Breast epithelium (tissue), 4 donors: ENCODE measurements around the gene ADGRV1. TPM values are rescaled to one million over a fixed set of nuclear protein-coding genes. Genes with fewer than 3 reads are reported as not detected.
"Not testable (repeated sequence)": the region's sequence is repeated elsewhere in the genome, so short reads cannot be mapped to it uniquely, and the experiment has no call there.

Experiments used
- DNase-seq, 2 donors: peaks; one replicate each; pipeline ENCODE4 v3.0.0-alpha.2; 2019; ENCODE audit warnings: low spot score in 2 of 2
- H3K27ac ChIP-seq, 2 donors: fragments of 200-600 bp; sonication (generic) in 1 of 2; one replicate each; pipeline ENCODE4 v1.5.1; 2016 to 2019; ENCODE audit warnings: mild to moderate bottlenecking in 1 of 2
- H3K27me3 ChIP-seq, 2 donors: fragments of 200-600 bp; sonication (generic) in 1 of 2; one replicate each; pipeline versions ENCODE4 v1.5.1 to v1.6.0; 2017 to 2019; ENCODE audit warnings: control low read depth in 1 of 2, mild to moderate bottlenecking in 1 of 2
- H3K36me3 ChIP-seq: fragments of 200-600 bp; one replicate; pipeline ENCODE4 v1.5.1; 2019
- H3K4me1 ChIP-seq, 2 donors: fragments of 200-600 bp; sonication (generic); one replicate each; pipeline ENCODE4 v1.5.1; 2016 to 2019; ENCODE audit warnings: control low read depth in 1 of 2
- H3K4me3 ChIP-seq, 3 donors: fragments of 200-600 bp; sonication (generic); 1 replicate in 2 of 3; 2 replicates in 1 of 3; pipeline ENCODE4 v1.5.1; 2016 to 2019; ENCODE audit warnings: mild to moderate bottlenecking in 3 of 3, moderate library complexity in 2 of 3
- H3K9me3 ChIP-seq, 2 donors: fragments of 200-600 bp; sonication (generic) in 1 of 2; one replicate each; pipeline ENCODE4 v1.5.1; 2016 to 2019; ENCODE audit warnings: control low read depth in 1 of 2
- CTCF ChIP-seq, 3 donors: fragments of 450-650 bp; IDR thresholded peaks; one replicate each; pipeline ENCODE4 v1.5.1; 2016 to 2017; ENCODE audit warnings: antibody characterized with exemption in 3 of 3, mild to moderate bottlenecking in 3 of 3, moderate library complexity in 3 of 3
- POLR2A ChIP-seq: fragments of 450-650 bp; IDR thresholded peaks from one replicate; pipeline ENCODE4 v1.6.1; 2016; ENCODE audit warnings: antibody characterized with exemption, mild to moderate bottlenecking, moderate library complexity
- POLR2AphosphoS5 ChIP-seq, 3 donors: sonication (generic); formaldehyde crosslinking; IDR thresholded peaks; one replicate each; pipeline ENCODE4 v1.6.1; 2017; ENCODE audit warnings: antibody characterized with exemption in 3 of 3
- intact Hi-C: fragments of 100-400 bp; cut with DNase I; formaldehyde crosslinking; loops from one replicate; pipeline ENCODE4 v1.15.1; 2023; ENCODE audit warnings: low total_unique reads
- total RNA-seq, 3 donors: library from RNA; depleted of rRNA; stranded (reverse); fragments of >200 nt; gene quantifications; one replicate each; pipeline ENCODE4 v1.1.0, GENCODE V29; 2016

The ADGRV1 gene
- total RNA-seq, 3 donors from 2014 or later, result 0.32 to 85.2 (median 55.3) TPM

- no peak overlapping the region for H3K4me3 ChIP-seq
- no peaks in the 10 kb centered on the region for H3K9me3 ChIP-seq
- intact Hi-C loops, result no loop called here
- DNase-seq, result no peak
- no peaks in the 10 kb centered on the region for H3K27me3 ChIP-seq
- H3K27ac ChIP-seq, result no peak overlapping the region
- no peaks in the 10 kb centered on the region for H3K4me1 ChIP-seq
- H3K36me3 ChIP-seq, result no peaks in the 10 kb centered on the region
- TF ChIP-seq POLR2AphosphoS5 (IDR thresholded peaks at IDR 0.05) (no peak), CTCF (IDR thresholded peaks at IDR 0.05) (no peak), POLR2A (no peak)
Observed at GRCh38 chr5:91007251-91007650, 448.7 kb downstream of the ADGRV1 start.

- no peak for DNase-seq
- H3K27me3 ChIP-seq, result no peaks in the 10 kb centered on the region
- no peaks in the 10 kb centered on the region for H3K9me3 ChIP-seq
- intact Hi-C loops, result no loop called here
- H3K4me1 ChIP-seq, result no peaks in the 10 kb centered on the region
- H3K36me3 ChIP-seq, result no peaks in the 10 kb centered on the region
- no peak for TF ChIP-seq POLR2A
- no peak for TF ChIP-seq POLR2AphosphoS5 (IDR thresholded peaks at IDR 0.05)
- no peak for TF ChIP-seq CTCF (IDR thresholded peaks at IDR 0.05)
- no peak overlapping the region for H3K27ac ChIP-seq
- no peak overlapping the region for H3K4me3 ChIP-seq
Observed at GRCh38 chr5:91007780-91008402, 449.3 kb downstream of the ADGRV1 start.

- H3K4me3 ChIP-seq, result no peak overlapping the region
- no peaks in the 10 kb centered on the region for H3K36me3 ChIP-seq
- DNase-seq, result no peak
- H3K27me3 ChIP-seq, result no peaks in the 10 kb centered on the region
- H3K9me3 ChIP-seq, result peaks cover 0 to 4% of the 10 kb centered on the region in 2 donors
- intact Hi-C loops, result no loop called here
- TF ChIP-seq POLR2A, result no peak
- TF ChIP-seq POLR2AphosphoS5 (IDR thresholded peaks at IDR 0.05), result no peak
- TF ChIP-seq CTCF (IDR thresholded peaks at IDR 0.05), result no peak
- H3K4me1 ChIP-seq, result no peaks in the 10 kb centered on the region
- H3K27ac ChIP-seq, result no peak overlapping the region
Observed at GRCh38 chr5:91010090-91010489, 451.5 kb downstream of the ADGRV1 start.

GRCh38 chr5:91011029-91011428, 452.4 kb downstream of the ADGRV1 start:
- Histone ChIP-seq H3K4me1 (no peaks in the 10 kb centered on the region), H3K27me3 (no peaks in the 10 kb centered on the region), H3K27ac (no peak overlapping the region), H3K9me3 (peaks cover 0 to 4% of the 10 kb centered on the region in 2 donors), H3K36me3 (no peaks in the 10 kb centered on the region), H3K4me3 (no peak overlapping the region)
- intact Hi-C loops, result no loop called here
- no peak for DNase-seq
- no peak for TF ChIP-seq POLR2AphosphoS5 (IDR thresholded peaks at IDR 0.05)
- no peak for TF ChIP-seq POLR2A
- TF ChIP-seq CTCF (IDR thresholded peaks at IDR 0.05), result no peak

GRCh38 chr5:91012867-91013266, 454.3 kb downstream of the ADGRV1 start:
- H3K36me3 ChIP-seq, DNase-seq, H3K27me3 ChIP-seq, H3K4me3 ChIP-seq, H3K9me3 ChIP-seq, intact Hi-C loops, H3K4me1 ChIP-seq, H3K27ac ChIP-seq: not testable (repeated sequence)

GRCh38 chr5:91016322-91016721, 457.7 kb downstream of the ADGRV1 start:
- Histone ChIP-seq H3K4me3 (no peak overlapping the region), H3K4me1 (no peaks in the 10 kb centered on the region), H3K27me3 (no peaks in the 10 kb centered on the region), H3K27ac (no peak overlapping the region), H3K36me3 (no peaks in the 10 kb centered on the region), H3K9me3 (peaks cover 0 to 4% of the 10 kb centered on the region in 2 donors)
- no peak for DNase-seq
- no peak for TF ChIP-seq POLR2AphosphoS5 (IDR thresholded peaks at IDR 0.05)
- no peak for TF ChIP-seq POLR2A
- TF ChIP-seq CTCF (IDR thresholded peaks at IDR 0.05), result no peak
- intact Hi-C loops, result no loop called here
